Activated CD4-positive, alpha-beta T cell treated with anti-CD3 and anti-CD28 coated beads, Interleukin-2, amount 10 ng/mL, durations not matched to agents 24 days and 14 days (primary cell): ENCODE results near the gene FER. TPM values are rescaled to one million over a fixed set of nuclear protein-coding genes. Genes with fewer than 3 reads are reported as not detected.

Experiments used
- DNase-seq: peaks from one replicate; pipeline ENCODE4 v3.0.0; 2022
- H3K27ac Mint-ChIP-seq: one replicate; pipeline ENCODE4 v1.8.0; 2022; ENCODE audit warnings: mild to moderate bottlenecking, mixed read lengths
- H3K27me3 Mint-ChIP-seq: one replicate; pipeline ENCODE4 v1.8.0; 2022; ENCODE audit warnings: mixed read lengths
- H3K36me3 Mint-ChIP-seq: one replicate; pipeline ENCODE4 v1.8.0; 2022; ENCODE audit warnings: low read depth, mild to moderate bottlenecking, mixed read lengths
- H3K4me1 Mint-ChIP-seq: one replicate; pipeline ENCODE4 v1.8.0; 2021; ENCODE audit warnings: mixed read lengths
- H3K4me3 Mint-ChIP-seq: one replicate; pipeline ENCODE4 v1.8.0; 2022; ENCODE audit warnings: mild to moderate bottlenecking, moderate library complexity, mixed read lengths
- H3K9me3 Mint-ChIP-seq: one replicate; pipeline ENCODE4 v1.8.0; 2021; ENCODE audit warnings: mixed read lengths
- intact Hi-C: fragments of 100-400 bp; cut with micrococcal nuclease; formaldehyde crosslinking; loops from one replicate; pipeline ENCODE4 v1.15.1; 2023
- total RNA-seq: library from RNA; stranded (reverse); gene quantifications from 2 replicates; pipeline ENCODE4 v1.2.3, GENCODE V29; 2022

The FER gene
- total RNA-seq, 1 donor from 2014 or later: 3.5 TPM

- peaks cover 19% of the 10 kb centered on the region for H3K4me1 Mint-ChIP-seq
- H3K9me3 Mint-ChIP-seq: no peaks in the 10 kb centered on the region
- no peaks in the 10 kb centered on the region for H3K36me3 Mint-ChIP-seq
- intact Hi-C loops: loop anchor here (2.0 to 5.0 kb wide), 2 partner anchors 348 to 683 kb away; no protein-coding TSS in a partner anchor
- no peak for DNase-seq
- H3K4me3 Mint-ChIP-seq: no peak overlapping the region
- peaks cover 75% of the 10 kb centered on the region for H3K27me3 Mint-ChIP-seq
- no peak overlapping the region for H3K27ac Mint-ChIP-seq
Observed at GRCh38 chr5:108729242-108729615, 18.5 kb upstream of the FER start.

GRCh38 chr5:108730617-108731340 is 16.9 kb upstream of the FER start:
- peaks cover 19% of the 10 kb centered on the region for H3K4me1 Mint-ChIP-seq
- H3K27ac Mint-ChIP-seq: no peak overlapping the region
- H3K4me3 Mint-ChIP-seq: no peak overlapping the region
- no peak for DNase-seq
- H3K9me3 Mint-ChIP-seq: no peaks in the 10 kb centered on the region
- peaks cover 71% of the 10 kb centered on the region for H3K27me3 Mint-ChIP-seq
- no peaks in the 10 kb centered on the region for H3K36me3 Mint-ChIP-seq
- intact Hi-C loops: no loop called here

- intact Hi-C loops: no loop called here
- no peak overlapping the region for H3K27ac Mint-ChIP-seq
- no peaks in the 10 kb centered on the region for H3K36me3 Mint-ChIP-seq
- H3K4me3 Mint-ChIP-seq: no peak overlapping the region
- no peaks in the 10 kb centered on the region for H3K4me1 Mint-ChIP-seq
- H3K9me3 Mint-ChIP-seq: no peaks in the 10 kb centered on the region
- no peak for DNase-seq
- H3K27me3 Mint-ChIP-seq: peaks cover 46% of the 10 kb centered on the region
Observed at GRCh38 chr5:108735790-108736189, 11.9 kb upstream of the FER start.

GRCh38 chr5:108736855-108737254 is 10.8 kb upstream of the FER start:
- intact Hi-C loops: no loop called here
- no peaks in the 10 kb centered on the region for H3K4me1 Mint-ChIP-seq
- DNase-seq: peak; percentile 35
- H3K9me3 Mint-ChIP-seq: no peaks in the 10 kb centered on the region
- no peak overlapping the region for H3K4me3 Mint-ChIP-seq
- no peak overlapping the region for H3K27ac Mint-ChIP-seq
- no peaks in the 10 kb centered on the region for H3K36me3 Mint-ChIP-seq
- H3K27me3 Mint-ChIP-seq: peaks cover 47% of the 10 kb centered on the region

GRCh38 chr5:108739376-108739775 is 8.3 kb upstream of the FER start:
- DNase-seq: no peak
- intact Hi-C loops: no loop called here
- no peaks in the 10 kb centered on the region for H3K9me3 Mint-ChIP-seq
- no peak overlapping the region for H3K4me3 Mint-ChIP-seq
- H3K27me3 Mint-ChIP-seq: peaks cover 38% of the 10 kb centered on the region
- H3K27ac Mint-ChIP-seq: no peak overlapping the region
- no peaks in the 10 kb centered on the region for H3K36me3 Mint-ChIP-seq
- H3K4me1 Mint-ChIP-seq: no peaks in the 10 kb centered on the region

GRCh38 chr5:108739906-108740305 is 7.8 kb upstream of the FER start:
- intact Hi-C loops: no loop called here
- H3K4me3 Mint-ChIP-seq: no peak overlapping the region
- no peak overlapping the region for H3K27ac Mint-ChIP-seq
- no peaks in the 10 kb centered on the region for H3K9me3 Mint-ChIP-seq
- H3K36me3 Mint-ChIP-seq: no peaks in the 10 kb centered on the region
- peaks cover 38% of the 10 kb centered on the region for H3K27me3 Mint-ChIP-seq
- H3K4me1 Mint-ChIP-seq: no peaks in the 10 kb centered on the region
- DNase-seq: no peak

GRCh38 chr5:108743319-108743718 is 4.4 kb upstream of the FER start:
- peaks cover 4% of the 10 kb centered on the region for H3K4me1 Mint-ChIP-seq
- no peak overlapping the region for H3K27ac Mint-ChIP-seq
- intact Hi-C loops: no loop called here
- no peaks in the 10 kb centered on the region for H3K9me3 Mint-ChIP-seq
- no peak for DNase-seq
- H3K36me3 Mint-ChIP-seq: no peaks in the 10 kb centered on the region
- H3K27me3 Mint-ChIP-seq: peaks cover 40% of the 10 kb centered on the region
- H3K4me3 Mint-ChIP-seq: no peak overlapping the region

- Mint-ChIP-seq H3K27me3 (peaks cover 36% of the 10 kb centered on the region), H3K27ac (no peak overlapping the region), H3K4me3 (no peak overlapping the region), H3K9me3 (no peaks in the 10 kb centered on the region), H3K4me1 (peaks cover 4% of the 10 kb centered on the region), H3K36me3 (no peaks in the 10 kb centered on the region)
- no peak for DNase-seq
- intact Hi-C loops: no loop called here
Observed at GRCh38 chr5:108743846-108744245, 3.9 kb upstream of the FER start.

- Mint-ChIP-seq H3K36me3 (no peaks in the 10 kb centered on the region), H3K4me3 (peak overlapping the region; percentile 87), H3K27me3 (peaks cover 38% of the 10 kb centered on the region), H3K9me3 (no peaks in the 10 kb centered on the region), H3K27ac (no peak overlapping the region), H3K4me1 (peaks cover 8% of the 10 kb centered on the region)
- no peak for DNase-seq
- intact Hi-C loops: loop anchor here (5.0 kb wide), 2 partner anchors 365 to 1340 kb away; partner anchors contain the start of gene FBXL17
Observed at GRCh38 chr5:108747111-108747773, 455 bp upstream of the FER start.

GRCh38 chr5:108748401-108749127 is 867 bp downstream of the FER start:
- DNase-seq: peak; percentile 99
- Mint-ChIP-seq H3K27ac (peak overlapping the region; percentile 84), H3K9me3 (no peaks in the 10 kb centered on the region), H3K4me3 (peak overlapping the region; percentile 87), H3K27me3 (peaks cover 37% of the 10 kb centered on the region), H3K4me1 (peaks cover 8% of the 10 kb centered on the region), H3K36me3 (no peaks in the 10 kb centered on the region)
- intact Hi-C loops: loop anchor here (1.0 to 5.0 kb wide), 5 partner anchors 20 to 1339 kb away; partner anchors contain the start of genes FBXL17 and MAN2A1

- no peaks in the 10 kb centered on the region for H3K36me3 Mint-ChIP-seq
- peak; percentile 82 for DNase-seq
- peak overlapping the region; percentile 68 for H3K27ac Mint-ChIP-seq
- peak overlapping the region; percentile 87 for H3K4me3 Mint-ChIP-seq
- H3K4me1 Mint-ChIP-seq: peaks cover 11% of the 10 kb centered on the region
- intact Hi-C loops: loop anchor here (5.0 kb wide), 2 partner anchors 367 to 1338 kb away; partner anchors contain the start of gene FBXL17
- peaks cover 37% of the 10 kb centered on the region for H3K27me3 Mint-ChIP-seq
- no peaks in the 10 kb centered on the region for H3K9me3 Mint-ChIP-seq
Observed at GRCh38 chr5:108749128-108749861, 1.6 kb downstream of the FER start.

GRCh38 chr5:108753331-108753730 is 5.6 kb downstream of the FER start:
- Mint-ChIP-seq H3K27ac (no peak overlapping the region), H3K9me3 (no peaks in the 10 kb centered on the region), H3K4me1 (peaks cover 7% of the 10 kb centered on the region), H3K36me3 (no peaks in the 10 kb centered on the region), H3K4me3 (no peak overlapping the region), H3K27me3 (peaks cover 26% of the 10 kb centered on the region)
- no peak for DNase-seq
- intact Hi-C loops: no loop called here

GRCh38 chr5:108753877-108754276 is 6.2 kb downstream of the FER start:
- no peak overlapping the region for H3K4me3 Mint-ChIP-seq
- peaks cover 7% of the 10 kb centered on the region for H3K4me1 Mint-ChIP-seq
- intact Hi-C loops: no loop called here
- no peaks in the 10 kb centered on the region for H3K36me3 Mint-ChIP-seq
- no peak overlapping the region for H3K27ac Mint-ChIP-seq
- H3K27me3 Mint-ChIP-seq: peaks cover 26% of the 10 kb centered on the region
- no peaks in the 10 kb centered on the region for H3K9me3 Mint-ChIP-seq
- no peak for DNase-seq
